ENCODE results near the gene CUBN.
A peak's percentile ranks its signal among the peaks of the same experiment; 100 is the strongest.

The CUBN gene

DNA sequence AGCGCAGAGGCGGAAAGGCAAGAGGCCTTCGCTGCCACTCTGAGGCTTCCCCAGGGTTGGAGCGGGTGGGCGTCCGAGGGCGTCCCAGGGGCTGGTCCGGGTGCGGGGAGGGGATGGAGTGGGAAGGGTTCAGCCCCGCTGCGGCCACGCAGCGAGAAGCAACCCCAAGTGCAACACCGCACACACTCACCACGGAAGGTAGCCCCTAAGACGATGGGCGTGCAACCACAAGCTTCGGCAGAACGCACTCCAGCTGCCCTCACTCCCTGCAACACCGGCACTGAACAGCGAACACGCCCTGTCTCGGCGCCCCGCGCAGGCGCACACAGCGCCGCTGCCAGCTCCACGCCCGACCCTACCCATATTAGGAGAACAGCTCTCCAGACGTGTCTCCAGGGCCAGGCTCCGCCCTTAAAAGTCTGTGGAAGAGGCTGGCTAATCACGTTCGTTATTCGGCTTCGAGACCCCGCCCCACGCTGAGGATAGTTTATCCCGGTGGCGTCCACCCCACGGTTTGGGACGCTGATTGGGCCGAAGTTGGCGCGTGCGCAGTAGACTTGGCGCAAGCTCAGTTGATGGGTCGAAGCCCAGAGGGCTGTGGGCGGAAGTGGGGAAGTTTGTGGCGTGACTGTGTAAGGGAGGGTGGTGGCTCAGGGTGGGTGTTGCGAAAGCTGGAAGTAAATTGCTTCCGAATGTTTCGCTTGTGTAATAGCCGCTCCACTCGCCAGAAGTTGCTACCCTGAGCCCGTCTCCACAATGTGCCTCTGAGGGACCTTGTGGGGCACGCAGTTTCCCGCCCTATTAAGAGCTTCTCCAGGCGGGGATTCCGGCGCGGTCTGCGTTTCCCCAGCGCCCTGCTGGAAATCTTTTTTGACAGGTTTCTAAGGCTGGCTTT is 312.2 kb downstream of the CUBN start, which contains the start of gene RSU1:
RSU1 (minus strand) TSS at position 300 of the 895 bp plus-strand sequence. CDS start 343 bp downstream, outside the sequence.
- TF ChIP-seq, protein P1, sequence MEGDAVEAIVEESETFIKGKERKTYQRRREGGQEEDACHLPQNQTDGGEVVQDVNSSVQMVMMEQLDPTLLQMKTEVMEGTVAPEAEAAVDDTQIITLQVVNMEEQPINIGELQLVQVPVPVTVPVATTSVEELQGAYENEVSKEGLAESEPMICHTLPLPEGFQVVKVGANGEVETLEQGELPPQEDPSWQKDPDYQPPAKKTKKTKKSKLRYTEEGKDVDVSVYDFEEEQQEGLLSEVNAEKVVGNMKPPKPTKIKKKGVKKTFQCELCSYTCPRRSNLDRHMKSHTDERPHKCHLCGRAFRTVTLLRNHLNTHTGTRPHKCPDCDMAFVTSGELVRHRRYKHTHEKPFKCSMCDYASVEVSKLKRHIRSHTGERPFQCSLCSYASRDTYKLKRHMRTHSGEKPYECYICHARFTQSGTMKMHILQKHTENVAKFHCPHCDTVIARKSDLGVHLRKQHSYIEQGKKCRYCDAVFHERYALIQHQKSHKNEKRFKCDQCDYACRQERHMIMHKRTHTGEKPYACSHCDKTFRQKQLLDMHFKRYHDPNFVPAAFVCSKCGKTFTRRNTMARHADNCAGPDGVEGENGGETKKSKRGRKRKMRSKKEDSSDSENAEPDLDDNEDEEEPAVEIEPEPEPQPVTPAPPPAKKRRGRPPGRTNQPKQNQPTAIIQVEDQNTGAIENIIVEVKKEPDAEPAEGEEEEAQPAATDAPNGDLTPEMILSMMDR (conservative IDR thresholded peaks at IDR 0.05; ENCODE audit: low read depth, low read length), result no peak
- peak within 1 kb of the TSS; percentile 87 for H2AFZ ChIP-seq (ENCODE audit: low read depth)
- H3K4me2 ChIP-seq, result peak within 1 kb of the TSS; percentile 90
- H3K27me3 ChIP-seq (ENCODE audit: insufficient read depth, low read depth), result no peaks in the 10 kb centered on the region
- H3K4me3 ChIP-seq (IDR thresholded peaks at IDR 0.05; ENCODE audit: insufficient read depth, low read depth, low read length), result no peak within 1 kb of the TSS
- peaks cover 4% of the 10 kb centered on the region for H3K79me2 ChIP-seq (ENCODE audit: insufficient read depth, low read depth)
- H3K36me3 ChIP-seq (ENCODE audit: insufficient read depth), result no peaks in the 10 kb centered on the region
- H3K27ac ChIP-seq, result peak within 1 kb of the TSS; percentile 77
- peak within 1 kb of the TSS; percentile 89 for H3K9ac ChIP-seq
- H3K4me1 ChIP-seq (ENCODE audit: low read depth, poor library complexity, severe bottlenecking), result peaks cover 17% of the 10 kb centered on the region
- no peaks in the 10 kb centered on the region for H4K20me1 ChIP-seq (ENCODE audit: insufficient read depth)

DNA sequence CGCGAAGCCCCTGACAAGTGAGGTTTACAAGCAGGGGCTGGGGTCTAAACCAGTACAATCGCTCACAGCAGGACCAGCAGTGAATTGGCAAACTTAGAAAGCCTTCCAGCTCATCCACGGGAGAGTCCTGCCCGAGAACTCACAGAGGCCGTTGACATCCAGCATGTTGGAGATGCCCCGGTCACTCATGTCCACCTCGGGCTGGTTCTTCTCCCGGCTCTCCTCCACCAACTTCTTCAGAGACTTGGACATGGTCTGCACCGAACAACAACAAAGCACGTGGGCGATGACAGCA is 312.8 kb downstream of the CUBN start:
- peak overlapping the region; percentile 90 for H3K4me2 ChIP-seq
- H3K79me2 ChIP-seq (ENCODE audit: insufficient read depth, low read depth), result peaks cover 4% of the 10 kb centered on the region
- TF ChIP-seq, protein P1 (conservative IDR thresholded peaks at IDR 0.05; ENCODE audit: low read depth, low read length), result no peak
- peak overlapping the region; percentile 87 for H2AFZ ChIP-seq (ENCODE audit: low read depth)
- peak overlapping the region; percentile 62; the same call in 1 of the 2 replicates for H3K9ac ChIP-seq
- no peaks in the 10 kb centered on the region for H3K36me3 ChIP-seq (ENCODE audit: insufficient read depth)
- H3K4me1 ChIP-seq (ENCODE audit: low read depth, poor library complexity, severe bottlenecking), result peaks cover 17% of the 10 kb centered on the region
- no peaks in the 10 kb centered on the region for H3K27me3 ChIP-seq (ENCODE audit: insufficient read depth, low read depth)
- H3K27ac ChIP-seq, result peak overlapping the region; percentile 77; the same call in 1 of the 2 replicates
- no peak overlapping the region for H3K4me3 ChIP-seq (IDR thresholded peaks at IDR 0.05; ENCODE audit: insufficient read depth, low read depth, low read length)
- H4K20me1 ChIP-seq (ENCODE audit: insufficient read depth), result no peaks in the 10 kb centered on the region

DNA sequence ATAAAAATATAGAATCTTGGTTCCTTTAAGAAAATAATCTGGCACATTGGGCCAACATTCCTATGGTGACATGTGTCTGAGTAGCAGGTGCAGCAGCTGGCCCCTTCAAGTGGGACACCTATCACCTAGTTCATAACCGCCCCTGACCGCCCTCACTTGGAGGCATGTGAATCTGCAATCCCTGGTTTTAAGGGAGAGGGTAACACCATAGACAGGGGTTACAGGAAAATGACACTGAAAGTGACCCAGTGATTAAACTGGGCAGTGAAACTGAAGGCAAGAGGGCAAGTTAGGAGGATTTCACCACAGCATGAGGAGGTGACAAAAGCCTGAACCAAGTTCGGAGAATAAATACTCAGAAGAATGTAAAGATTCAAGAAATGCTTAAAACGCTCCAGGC is 313.4 kb downstream of the CUBN start:
- H3K9ac ChIP-seq, result peak overlapping the region; percentile 62; the same call in 1 of the 2 replicates
- H3K27ac ChIP-seq, result no peak overlapping the region
- no peaks in the 10 kb centered on the region for H3K36me3 ChIP-seq (ENCODE audit: insufficient read depth)
- TF ChIP-seq, protein P1 (conservative IDR thresholded peaks at IDR 0.05; ENCODE audit: low read depth, low read length), result no peak
- no peaks in the 10 kb centered on the region for H3K27me3 ChIP-seq (ENCODE audit: insufficient read depth, low read depth)
- H3K79me2 ChIP-seq (ENCODE audit: insufficient read depth, low read depth), result peaks cover 4% of the 10 kb centered on the region
- H3K4me3 ChIP-seq (IDR thresholded peaks at IDR 0.05; ENCODE audit: insufficient read depth, low read depth, low read length), result no peak overlapping the region
- peaks cover 17% of the 10 kb centered on the region for H3K4me1 ChIP-seq (ENCODE audit: low read depth, poor library complexity, severe bottlenecking)
- no peaks in the 10 kb centered on the region for H4K20me1 ChIP-seq (ENCODE audit: insufficient read depth)
- 0 out of 2 replicates have a peak overlapping the region, but pooled peaks have one; percentile 87 for H2AFZ ChIP-seq (ENCODE audit: low read depth)
- H3K4me2 ChIP-seq, result peak overlapping the region; percentile 90

DNA sequence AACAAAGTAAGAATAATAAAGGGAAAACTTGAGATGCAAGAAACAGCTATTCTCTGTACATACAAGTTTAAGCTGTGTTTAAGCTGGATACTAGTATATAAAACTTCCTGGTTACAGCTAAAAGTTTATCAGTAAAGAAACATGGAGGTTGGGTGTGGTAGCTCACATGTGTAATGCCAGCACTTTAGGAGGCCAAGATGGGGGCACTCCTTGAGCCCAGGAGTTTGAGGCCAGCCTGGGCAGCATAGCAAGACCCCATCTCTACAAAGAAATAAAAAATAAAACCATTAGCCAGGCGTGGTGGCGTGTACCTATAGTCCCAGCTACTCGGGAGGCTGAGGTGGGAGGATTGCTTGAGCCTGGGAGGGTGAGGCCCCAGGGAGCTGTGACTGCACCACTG is 315.6 kb downstream of the CUBN start:
- Histone ChIP-seq H3K36me3 (ENCODE audit: insufficient read depth) (no peaks in the 10 kb centered on the region), H4K20me1 (ENCODE audit: insufficient read depth) (no peaks in the 10 kb centered on the region), H3K27ac (no peak overlapping the region), H3K4me3 (IDR thresholded peaks at IDR 0.05; ENCODE audit: insufficient read depth, low read depth, low read length) (no peak overlapping the region), H3K27me3 (ENCODE audit: insufficient read depth, low read depth) (no peaks in the 10 kb centered on the region), H2AFZ (ENCODE audit: low read depth) (no peak overlapping the region), H3K9ac (no peak overlapping the region), H3K79me2 (ENCODE audit: insufficient read depth, low read depth) (peaks cover 4% of the 10 kb centered on the region), H3K4me2 (no peak overlapping the region), H3K4me1 (ENCODE audit: low read depth, poor library complexity, severe bottlenecking) (peaks cover 17% of the 10 kb centered on the region)
- TF ChIP-seq, protein P1 (conservative IDR thresholded peaks at IDR 0.05; ENCODE audit: low read depth, low read length), result no peak
